K562 (cell line): ENCODE data around the gene USP2. TPM values are rescaled to one million over a fixed set of nuclear protein-coding genes. Genes with fewer than 3 reads are reported as not detected.
A peak's percentile ranks its signal among the peaks of the same experiment; 100 is the strongest.

Source experiments
- DNMT1 ChIP-seq: fragments of 450-650 bp; IDR thresholded peaks from 2 replicates; pipeline ENCODE4 v1.6.1; 2016; ENCODE audit warnings: antibody characterized with exemption, mild to moderate bottlenecking
- FOS ChIP-seq: IDR thresholded peaks from 3 replicates; pipeline ENCODE4 v1.6.1; 2011; ENCODE audit not compliant: insufficient read length; ENCODE audit errors: extremely low read depth
- IFI16 ChIP-seq: fragments of 250-450 bp; sonication (Bioruptor Pico); IDR thresholded peaks from 2 replicates; pipeline ENCODE4 v2.1.2; 2022; ENCODE audit warnings: mild to moderate bottlenecking, inconsistent platforms
- MECOM ChIP-seq: fragments of 250-450 bp; sonication (Bioruptor Pico); IDR thresholded peaks from 2 replicates; pipeline ENCODE4 v1.8.0; 2022; ENCODE audit warnings: inconsistent platforms
- NFE2L1 ChIP-seq: fragments of 450-650 bp; IDR thresholded peaks from 2 replicates; pipeline ENCODE4 v1.6.1; 2016; ENCODE audit warnings: missing genetic modification characterization, low read depth, mild to moderate bottlenecking, missing compliant biosample characterization, moderate library complexity, borderline replicate concordance
- PATZ1 ChIP-seq: fragments of 250-450 bp; sonication (Bioruptor Pico); IDR thresholded peaks from 2 replicates; pipeline ENCODE4 v1.5.0; 2020; ENCODE audit warnings: mild to moderate bottlenecking, borderline replicate concordance
- PRMT5 ChIP-seq: sonication (generic); formaldehyde crosslinking; IDR thresholded peaks from 2 replicates; pipeline ENCODE4 v1.5.0; 2020; ENCODE audit warnings: missing genetic modification reagents
- REST ChIP-seq, 2 experiments: fragments of 450-650 bp; formaldehyde crosslinking in 1 of 2; IDR thresholded peaks; 2 replicates each; pipeline versions ENCODE4 v1.4.0 to v1.6.1; 2014 to 2020; ENCODE audit warnings: mild to moderate bottlenecking in 2 of 2, borderline replicate concordance in 1 of 2, low read depth in 1 of 2
- RNF219 ChIP-seq: fragments of 250-450 bp; sonication (Bioruptor Pico); IDR thresholded peaks from 2 replicates; pipeline ENCODE4 v1.5.0; 2022; ENCODE audit warnings: mild to moderate bottlenecking
- TOE1 ChIP-seq, 2 experiments: fragments of 450-650 bp in 1 of 2; sonication (generic) in 1 of 2; formaldehyde crosslinking in 1 of 2; IDR thresholded peaks; 2 replicates each; pipeline versions ENCODE4 v1.7.1 to v1.8.0; 2016 to 2022; ENCODE audit warnings: borderline replicate concordance in 2 of 2, mild to moderate bottlenecking in 2 of 2, antibody characterized with exemption in 1 of 2, inconsistent platforms in 1 of 2, low read depth in 1 of 2, missing genetic modification reagents in 1 of 2, moderate library complexity in 1 of 2
- ZNF324 ChIP-seq: fragments of 250-450 bp; sonication (Bioruptor Pico); IDR thresholded peaks from 2 replicates; pipeline ENCODE4 v1.4.0; 2020; ENCODE audit warnings: mild to moderate bottlenecking
- ZNF384 ChIP-seq: IDR thresholded peaks from 2 replicates; pipeline ENCODE4 v1.6.1; 2012; ENCODE audit warnings: low read depth, low read length, improper control_type of control experiment
- polyA plus RNA-seq, 8 experiments: library from polyadenylated mRNA; depleted of rRNA in 4 of 8; stranded (reverse) in 5 of 8; unstranded in 3 of 8; fragments of >200 nt; fragmentation: Nextera tagmentation in 2 of 8; fragmentation: Illumina TruSeq in 1 of 8; extraction: Ambion mirVana in 2 of 8; extraction: Trizol in 1 of 8; gene quantifications; 2 replicates each; pipeline versions ENCODE4 v1.2.1 to v1.2.3, GENCODE V29; 2011 to 2014; ENCODE audit warnings: inconsistent platforms in 1 of 8, missing spikeins in 1 of 8
- total RNA-seq, 7 experiments: library from RNA; depleted of rRNA in 6 of 7; stranded (reverse); fragments of >200 nt in 6 of 7; fragmentation: Illumina TruSeq in 2 of 7; extraction: Trizol in 2 of 7; gene quantifications; 2 replicates each; pipeline versions ENCODE4 v1.2.1 to v1.2.3, GENCODE V29; 2011 to 2021; ENCODE audit warnings: low replicate concordance in 1 of 7
- TF ChIP-seq, protein P1 (sequence below): IDR thresholded peaks from 2 replicates; pipeline ENCODE4 v1.6.1; 2011; ENCODE audit not compliant: insufficient read length; ENCODE audit errors: extremely low read depth

USP2 gene
- total and polyA plus RNA-seq, 9 of the 15 experiments (the other 6 are each of a cell fraction or from before 2014, with no cell fraction given) = 2.8 to 16.9 (median 3.9) TPM

GRCh38 chr11:119356349-119357031 lies 25.0 kb downstream of the USP2 start (continued):
- TF ChIP-seq PATZ1 (no peak), DNMT1 (no peak), REST (IDR thresholded peaks at IDR 0.05; ENCODE audit: borderline replicate concordance) (peak; percentile 89), REST (CRISPR knock-in tag; IDR thresholded peaks at IDR 0.05; ENCODE audit: low read depth) (no peak), IFI16 (CRISPR knock-in tag) (no peak), ZNF384 (no peak), ZNF324 (CRISPR knock-in tag) (no peak), NFE2L1 (tag) (no peak), PRMT5 (CRISPR knock-in tag) (no peak), RNF219 (CRISPR knock-in tag) (no peak), FOS (no peak), TOE1 (IDR thresholded peaks at IDR 0.05; ENCODE audit: borderline replicate concordance) (no peak), TOE1 (CRISPR knock-in tag; IDR thresholded peaks at IDR 0.05; ENCODE audit: borderline replicate concordance, low read depth) (no peak), MECOM (CRISPR knock-in tag) (no peak)
- TF ChIP-seq, protein P1, sequence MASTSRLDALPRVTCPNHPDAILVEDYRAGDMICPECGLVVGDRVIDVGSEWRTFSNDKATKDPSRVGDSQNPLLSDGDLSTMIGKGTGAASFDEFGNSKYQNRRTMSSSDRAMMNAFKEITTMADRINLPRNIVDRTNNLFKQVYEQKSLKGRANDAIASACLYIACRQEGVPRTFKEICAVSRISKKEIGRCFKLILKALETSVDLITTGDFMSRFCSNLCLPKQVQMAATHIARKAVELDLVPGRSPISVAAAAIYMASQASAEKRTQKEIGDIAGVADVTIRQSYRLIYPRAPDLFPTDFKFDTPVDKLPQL = no peak
